Fibroblast of peridontal ligament (primary cell): ENCODE measurements around the gene STRAP.
"Not testable (repeated sequence)": the region's sequence is repeated elsewhere in the genome, so short reads cannot be mapped to it uniquely, and the experiment has no call there.

Experiments used
- DNase-seq: peaks from one replicate; pipeline ENCODE4 v3.0.0-alpha.2; 2010; ENCODE audit errors: extremely low read depth

STRAP gene

DNA sequence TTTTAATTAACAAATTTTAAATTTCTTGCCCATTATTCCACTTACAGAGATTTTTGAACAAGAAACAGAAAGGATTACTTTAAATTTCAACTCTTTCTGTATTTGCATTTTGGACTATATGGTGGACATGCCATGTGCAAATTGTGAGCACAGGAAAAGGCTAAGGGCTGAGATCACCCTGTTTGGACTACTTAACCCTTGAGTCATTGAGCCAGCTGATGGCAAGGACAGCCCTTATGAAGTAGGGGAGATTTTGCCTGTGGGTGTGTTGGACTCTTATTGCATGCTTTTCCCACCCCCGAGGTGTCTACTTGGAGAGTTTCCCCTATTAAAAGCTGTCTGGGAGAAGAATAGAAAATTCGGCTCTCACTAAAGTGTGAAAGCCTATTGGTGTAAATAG lies 46.2 kb downstream of the STRAP start:
- DNase-seq, result peak; percentile 70

DNA sequence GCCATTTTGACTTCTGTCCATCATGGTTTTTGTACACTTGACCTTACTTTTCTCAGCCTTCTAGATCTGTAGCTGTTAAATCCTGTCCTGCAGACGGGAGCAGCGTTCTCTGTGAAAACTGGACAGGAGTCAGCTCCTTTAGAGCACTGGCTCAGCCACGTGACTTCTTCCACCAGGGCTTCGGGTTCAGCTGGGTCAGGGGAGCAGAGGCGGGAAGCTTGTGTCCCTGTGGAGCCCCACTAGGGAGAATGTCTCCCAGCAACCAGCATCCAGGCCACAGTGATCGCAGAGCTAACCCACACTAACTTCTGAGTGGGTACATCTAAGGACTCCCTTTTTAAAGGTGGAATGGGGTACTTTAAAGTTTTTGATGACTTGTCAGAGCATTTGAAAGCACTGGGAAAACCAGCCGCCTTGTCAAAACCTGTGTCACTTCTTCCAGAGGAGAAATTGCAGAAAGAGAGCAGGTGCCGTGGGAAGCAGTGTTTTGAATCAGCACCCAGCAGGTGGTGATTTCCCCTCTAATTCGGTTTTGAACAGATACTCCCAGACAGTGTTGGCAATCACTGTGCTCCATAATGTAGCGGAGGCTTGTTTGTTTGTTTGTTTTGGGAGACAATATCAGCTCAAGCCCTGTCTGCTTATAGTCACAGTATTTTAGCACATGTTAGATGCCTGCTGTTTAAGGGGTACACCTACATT lies 46.8 kb downstream of the STRAP start:
- DNase-seq, result no peak

DNA sequence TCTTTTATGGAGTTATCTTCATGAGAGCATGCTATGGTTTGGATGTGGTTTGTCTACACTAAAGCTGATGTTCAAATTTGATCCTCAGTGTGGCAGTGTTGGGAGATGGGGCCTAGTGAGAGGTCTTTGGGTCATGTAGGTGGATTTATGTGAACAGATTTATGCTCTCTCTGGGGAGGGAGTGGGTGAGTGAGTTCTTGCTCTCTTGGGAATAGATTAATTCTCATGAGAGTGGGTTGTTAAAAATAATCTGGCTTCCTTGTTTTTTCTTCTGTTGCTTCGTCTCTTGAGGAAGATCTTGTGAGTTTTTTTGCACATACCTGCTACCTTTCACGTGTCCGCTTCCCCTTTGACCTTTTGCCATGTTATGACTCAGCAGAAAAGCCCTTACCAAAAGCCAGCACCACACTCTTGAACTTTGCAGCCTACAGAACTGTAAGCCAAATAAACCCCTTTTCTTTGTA lies 49.4 kb downstream of the STRAP start:
- DNase-seq, result no peak

DNA sequence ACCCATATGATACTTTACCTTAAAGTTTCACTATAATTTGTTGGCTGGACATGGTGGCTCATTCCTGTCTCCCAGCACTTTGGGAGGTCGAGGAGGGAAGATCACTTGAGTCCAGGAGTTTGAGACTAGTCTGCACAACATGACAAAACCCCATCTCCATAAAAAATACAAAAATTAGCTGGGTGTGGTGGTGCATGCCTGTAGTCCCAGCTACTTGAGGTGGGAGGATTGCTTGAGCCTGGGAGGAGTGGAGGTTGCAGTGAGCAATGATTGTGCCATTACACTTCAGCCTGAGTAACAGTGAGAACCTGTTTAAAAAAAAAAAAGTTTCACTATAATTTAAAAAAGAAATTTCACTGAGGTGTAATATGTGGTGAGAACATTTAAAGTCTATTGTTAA lies 50.1 kb downstream of the STRAP start:
- no peak for DNase-seq

DNA sequence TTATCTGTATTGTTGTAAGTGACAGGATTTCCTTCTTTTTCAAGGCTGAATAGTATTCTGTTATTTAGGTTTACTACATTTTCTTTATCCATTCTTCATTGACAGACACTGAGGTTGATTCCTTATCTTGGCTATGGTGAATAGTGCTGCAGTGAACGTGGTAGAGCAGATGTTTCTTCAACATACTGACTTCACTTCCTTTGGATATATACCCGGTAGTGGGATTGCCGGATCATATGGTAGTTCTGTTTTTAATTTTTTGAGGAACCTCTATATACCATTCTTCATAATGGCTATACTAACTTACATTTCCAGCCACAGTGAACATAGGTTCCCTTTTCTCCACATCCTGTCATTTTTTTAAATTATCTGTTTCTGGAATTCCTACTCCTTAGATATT lies 50.8 kb downstream of the STRAP start:
- no peak for DNase-seq

DNA sequence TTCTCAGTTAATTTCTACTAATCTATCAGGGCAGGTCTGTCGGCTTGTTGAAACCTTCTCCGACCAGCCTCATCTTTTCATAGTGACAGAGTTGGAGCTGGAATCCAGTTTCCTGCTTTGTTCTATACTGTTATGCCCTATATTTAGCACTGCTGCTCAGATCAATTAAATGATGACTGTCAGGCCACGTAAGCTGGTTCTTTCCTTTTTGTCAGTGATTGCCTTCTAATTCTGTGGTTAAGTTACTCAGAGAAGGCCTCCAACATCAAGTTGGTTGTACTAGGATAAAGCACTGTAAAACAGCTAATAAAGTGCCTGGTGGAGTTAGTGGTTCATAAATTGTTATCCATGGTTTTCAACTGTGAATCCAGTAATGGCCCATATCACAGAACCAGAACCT lies 51.6 kb downstream of the STRAP start:
- DNase-seq, result peak; percentile 75

DNA sequence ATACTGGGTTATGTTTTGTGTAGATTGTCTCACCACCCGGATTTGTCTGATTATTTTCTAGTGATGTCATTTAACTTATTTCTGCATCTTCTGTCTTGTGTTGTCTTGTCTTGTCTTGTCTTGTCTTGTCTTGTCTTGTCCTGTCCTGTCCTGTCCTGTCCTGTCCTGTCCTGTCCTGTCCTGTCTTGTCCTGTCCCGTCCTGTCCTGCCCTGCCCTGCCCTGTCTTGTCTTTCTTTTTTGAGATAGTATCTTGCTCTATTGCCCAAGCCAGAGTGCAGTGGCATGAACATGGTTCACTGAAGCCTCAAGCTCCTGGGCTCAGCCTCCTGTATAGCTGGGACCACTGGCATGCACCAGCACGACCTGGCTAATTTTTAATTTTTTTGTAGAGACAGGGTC lies 54.6 kb downstream of the STRAP start:
- DNase-seq, result no peak

DNA sequence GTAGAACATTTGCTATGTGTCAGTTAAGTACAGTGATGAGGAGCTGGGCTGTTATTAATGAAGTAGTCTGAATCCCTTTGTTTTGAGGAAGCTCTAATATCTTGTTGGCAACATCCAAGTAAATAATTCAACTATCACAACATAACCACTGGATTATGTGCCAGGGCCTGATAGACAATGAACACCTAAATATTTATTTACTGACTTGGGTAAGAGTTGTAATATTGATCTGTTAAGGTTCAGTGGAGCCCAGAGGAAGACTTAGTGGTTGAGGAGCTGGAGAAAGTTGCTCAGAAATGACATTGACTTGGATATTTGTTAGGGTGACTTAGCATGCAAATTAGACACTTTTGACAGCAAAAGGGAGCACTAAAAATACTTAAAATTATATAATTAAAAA lies 55.7 kb downstream of the STRAP start:
- DNase-seq, result no peak

DNA sequence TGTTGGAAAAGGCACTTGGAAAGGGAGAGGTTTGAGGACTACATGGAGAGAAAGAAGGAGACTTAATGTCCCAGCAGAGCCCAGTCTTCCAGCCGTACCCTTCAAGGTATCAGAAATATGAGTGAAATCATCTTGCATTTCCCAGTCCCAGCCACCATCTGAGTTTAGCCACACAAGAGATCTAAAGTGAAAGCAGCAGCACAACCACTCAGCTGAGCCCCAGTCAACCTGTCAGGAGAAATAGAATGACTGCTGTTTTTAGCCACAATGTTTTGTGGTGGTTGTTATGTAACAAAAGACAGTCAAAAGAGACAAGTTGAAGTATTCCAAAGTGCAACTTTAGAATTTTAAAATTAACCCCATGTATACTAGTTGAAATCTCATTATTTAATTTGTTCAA lies 56.9 kb downstream of the STRAP start:
- DNase-seq, result no peak

DNA sequence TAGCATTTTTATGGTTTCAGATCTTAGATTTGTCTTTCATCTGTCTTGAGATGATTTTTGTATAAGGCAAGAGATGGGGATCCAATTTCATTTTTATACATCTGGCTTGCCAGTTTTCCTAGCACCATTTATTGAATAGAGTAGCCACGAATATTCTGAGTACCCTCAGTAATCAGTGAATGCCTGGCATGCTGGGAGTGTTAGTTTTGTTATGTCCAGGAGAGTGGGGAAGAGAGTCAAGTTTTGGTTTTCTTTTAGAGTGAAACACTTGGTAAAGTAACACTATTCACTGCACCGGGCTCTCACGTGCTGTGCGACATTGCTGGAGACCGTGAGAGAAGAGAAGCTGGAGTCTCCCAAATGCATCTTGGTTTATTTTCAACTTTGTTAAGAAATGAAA lies 60.3 kb downstream of the STRAP start:
- no peak for DNase-seq

DNA sequence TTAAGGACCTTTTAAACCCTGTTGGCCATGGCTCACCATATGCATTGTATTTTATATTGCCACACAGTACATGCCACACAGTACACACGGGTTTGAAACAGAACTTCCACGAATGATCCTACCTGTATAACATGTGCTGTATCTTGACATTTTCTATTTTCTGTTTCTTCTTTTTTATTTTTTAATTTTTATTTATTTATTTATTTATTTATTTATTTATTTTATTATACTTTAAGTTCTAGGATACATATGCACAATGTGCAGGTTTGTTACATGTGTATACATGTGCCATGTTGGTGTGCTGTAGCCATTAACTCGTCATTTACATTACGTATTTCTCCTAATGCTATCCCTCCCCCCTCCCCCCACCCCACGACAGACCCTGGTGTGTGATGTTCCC lies 61.3 kb downstream of the STRAP start:
- DNase-seq, result not testable (repeated sequence)

DNA sequence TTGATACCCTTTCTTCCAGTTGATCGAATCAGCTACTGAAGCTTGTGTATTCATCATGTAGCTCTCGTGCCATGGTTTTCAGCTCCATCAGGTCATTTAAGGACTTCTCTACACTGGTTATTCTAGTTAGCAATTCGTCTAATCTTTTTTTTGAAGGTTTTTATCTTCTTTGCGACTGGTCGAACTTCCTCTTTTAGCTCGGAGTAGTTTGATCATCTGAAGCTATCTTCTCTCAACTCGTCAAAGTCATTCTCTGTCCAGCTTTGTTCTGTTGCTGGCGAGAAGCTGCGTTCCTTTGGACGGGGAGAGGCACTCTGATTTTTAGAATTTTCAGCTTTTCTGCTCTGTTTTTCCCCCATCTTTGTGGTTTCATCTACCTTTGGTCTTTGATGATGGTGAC lies 66.3 kb downstream of the STRAP start:
- not testable (repeated sequence) for DNase-seq
